Breast epithelium (tissue), 4 donors: ENCODE measurements around the gene AGRN. TPM values are rescaled to one million over a fixed set of nuclear protein-coding genes. Genes with fewer than 3 reads are reported as not detected.
A peak's percentile ranks its signal among the peaks of the same experiment; 100 is the strongest.
"Not testable (repeated sequence)": the region's sequence is repeated elsewhere in the genome, so short reads cannot be mapped to it uniquely, and the experiment has no call there.

Source experiments
- DNase-seq, 2 donors: peaks; one replicate each; pipeline ENCODE4 v3.0.0-alpha.2; 2019; ENCODE audit warnings: low spot score in 2 of 2
- H3K27ac ChIP-seq, 2 donors: fragments of 200-600 bp; sonication (generic) in 1 of 2; one replicate each; pipeline ENCODE4 v1.5.1; 2016 to 2019; ENCODE audit warnings: mild to moderate bottlenecking in 1 of 2
- H3K27me3 ChIP-seq, 2 donors: fragments of 200-600 bp; sonication (generic) in 1 of 2; one replicate each; pipeline versions ENCODE4 v1.5.1 to v1.6.0; 2017 to 2019; ENCODE audit warnings: control low read depth in 1 of 2, mild to moderate bottlenecking in 1 of 2
- H3K36me3 ChIP-seq: fragments of 200-600 bp; one replicate; pipeline ENCODE4 v1.5.1; 2019
- H3K4me1 ChIP-seq, 2 donors: fragments of 200-600 bp; sonication (generic); one replicate each; pipeline ENCODE4 v1.5.1; 2016 to 2019; ENCODE audit warnings: control low read depth in 1 of 2
- H3K4me3 ChIP-seq, 3 donors: fragments of 200-600 bp; sonication (generic); 1 replicate in 2 of 3; 2 replicates in 1 of 3; pipeline ENCODE4 v1.5.1; 2016 to 2019; ENCODE audit warnings: mild to moderate bottlenecking in 3 of 3, moderate library complexity in 2 of 3
- H3K9me3 ChIP-seq, 2 donors: fragments of 200-600 bp; sonication (generic) in 1 of 2; one replicate each; pipeline ENCODE4 v1.5.1; 2016 to 2019; ENCODE audit warnings: control low read depth in 1 of 2
- POLR2A ChIP-seq: fragments of 450-650 bp; IDR thresholded peaks from one replicate; pipeline ENCODE4 v1.6.1; 2016; ENCODE audit warnings: antibody characterized with exemption, mild to moderate bottlenecking, moderate library complexity
- POLR2AphosphoS5 ChIP-seq, 3 donors: sonication (generic); formaldehyde crosslinking; IDR thresholded peaks; one replicate each; pipeline ENCODE4 v1.6.1; 2017; ENCODE audit warnings: antibody characterized with exemption in 3 of 3
- intact Hi-C: fragments of 100-400 bp; cut with DNase I; formaldehyde crosslinking; loops from one replicate; pipeline ENCODE4 v1.15.1; 2023; ENCODE audit warnings: low total_unique reads
- total RNA-seq, 3 donors: library from RNA; depleted of rRNA; stranded (reverse); fragments of >200 nt; gene quantifications; one replicate each; pipeline ENCODE4 v1.1.0, GENCODE V29; 2016
- TF ChIP-seq, protein P1 (sequence below), 3 donors: fragments of 450-650 bp; IDR thresholded peaks; one replicate each; pipeline ENCODE4 v1.5.1; 2016 to 2017; ENCODE audit warnings: antibody characterized with exemption in 3 of 3, mild to moderate bottlenecking in 3 of 3, moderate library complexity in 3 of 3

Gene AGRN
- total RNA-seq, 3 donors from 2014 or later: 9.1 to 37.0 (median 30.5) TPM

DNA sequence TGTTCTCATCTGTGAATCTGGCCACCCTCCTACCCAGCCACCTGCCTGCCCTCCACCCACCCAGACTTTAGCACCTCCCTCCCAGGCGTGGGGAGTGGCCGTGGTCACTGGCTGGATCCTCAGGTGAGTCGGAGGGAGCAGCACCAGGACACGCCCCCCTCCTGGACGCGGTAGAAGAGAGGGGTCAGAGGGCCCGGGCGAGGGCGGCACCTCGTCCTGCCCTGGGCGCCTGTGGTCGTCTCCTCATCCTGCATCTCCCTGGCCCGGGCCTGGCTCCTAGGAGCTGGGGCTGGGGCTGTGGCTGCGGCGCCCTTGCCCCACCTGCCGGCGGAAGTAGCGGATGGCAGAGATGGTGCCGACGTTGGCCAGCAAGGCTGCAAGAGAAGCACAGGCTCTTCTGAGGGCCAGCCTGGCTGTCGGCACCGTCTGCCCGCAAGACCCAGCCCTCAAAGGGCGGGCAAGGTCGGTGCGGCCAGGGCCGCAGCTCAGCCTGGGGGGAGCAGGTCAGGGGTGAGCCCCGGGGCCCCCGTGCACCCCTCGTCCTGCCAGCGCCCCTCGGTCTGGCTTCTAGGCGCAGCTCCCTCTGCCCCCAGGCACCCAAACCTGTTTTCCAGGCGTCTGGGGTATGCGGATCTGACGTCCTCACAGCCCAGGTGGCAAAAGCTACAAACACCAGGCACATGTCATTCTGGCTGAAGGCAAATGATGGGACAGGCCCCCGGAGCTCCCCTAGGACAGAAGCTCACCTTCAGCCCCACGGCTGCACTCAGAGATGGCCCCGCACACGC, 43.8 kb upstream of the AGRN start:
- H3K4me3 ChIP-seq: peak overlapping the region in 2 of 3 donors; percentile 62 to 66
- TF ChIP-seq, protein P1, sequence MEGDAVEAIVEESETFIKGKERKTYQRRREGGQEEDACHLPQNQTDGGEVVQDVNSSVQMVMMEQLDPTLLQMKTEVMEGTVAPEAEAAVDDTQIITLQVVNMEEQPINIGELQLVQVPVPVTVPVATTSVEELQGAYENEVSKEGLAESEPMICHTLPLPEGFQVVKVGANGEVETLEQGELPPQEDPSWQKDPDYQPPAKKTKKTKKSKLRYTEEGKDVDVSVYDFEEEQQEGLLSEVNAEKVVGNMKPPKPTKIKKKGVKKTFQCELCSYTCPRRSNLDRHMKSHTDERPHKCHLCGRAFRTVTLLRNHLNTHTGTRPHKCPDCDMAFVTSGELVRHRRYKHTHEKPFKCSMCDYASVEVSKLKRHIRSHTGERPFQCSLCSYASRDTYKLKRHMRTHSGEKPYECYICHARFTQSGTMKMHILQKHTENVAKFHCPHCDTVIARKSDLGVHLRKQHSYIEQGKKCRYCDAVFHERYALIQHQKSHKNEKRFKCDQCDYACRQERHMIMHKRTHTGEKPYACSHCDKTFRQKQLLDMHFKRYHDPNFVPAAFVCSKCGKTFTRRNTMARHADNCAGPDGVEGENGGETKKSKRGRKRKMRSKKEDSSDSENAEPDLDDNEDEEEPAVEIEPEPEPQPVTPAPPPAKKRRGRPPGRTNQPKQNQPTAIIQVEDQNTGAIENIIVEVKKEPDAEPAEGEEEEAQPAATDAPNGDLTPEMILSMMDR (IDR thresholded peaks at IDR 0.05): peak; percentile 56 to 77 (median 61)
- TF ChIP-seq POLR2A: no peak
- TF ChIP-seq POLR2AphosphoS5 (IDR thresholded peaks at IDR 0.05): peak in 2 of 3 donors; percentile 10 to 56
- no peaks in the 10 kb centered on the region for H3K9me3 ChIP-seq
- intact Hi-C loops: no loop called here
- H3K36me3 ChIP-seq: no peaks in the 10 kb centered on the region
- peaks cover 2 to 14% of the 10 kb centered on the region in 2 donors for H3K27me3 ChIP-seq
- peak overlapping the region; percentile 78 for H3K27ac ChIP-seq
- peaks cover 0 to 6% of the 10 kb centered on the region in 2 donors for H3K4me1 ChIP-seq
- DNase-seq: peak; percentile 77 to 89

DNA sequence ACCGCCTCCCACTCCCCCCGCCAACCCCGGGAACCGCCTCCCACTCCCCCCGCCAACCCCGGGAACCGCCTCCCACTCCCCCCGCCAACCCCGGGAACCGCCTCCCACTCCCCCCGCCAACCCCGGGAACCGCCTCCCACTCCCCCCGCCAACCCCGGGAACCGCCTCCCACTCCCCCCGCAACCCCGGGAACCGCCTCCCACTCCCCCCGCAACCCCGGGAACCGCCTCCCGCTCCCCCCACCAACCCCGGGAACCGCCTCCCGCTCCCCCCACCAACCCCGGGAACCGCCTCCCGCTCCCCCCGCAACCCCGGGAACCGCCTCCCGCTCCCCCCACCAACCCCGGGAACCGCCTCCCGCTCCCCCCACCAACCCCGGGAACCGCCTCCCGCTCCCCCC, 43.1 kb upstream of the AGRN start:
- H3K4me3 ChIP-seq: peak overlapping the region in 1 of 3 donors; percentile 62
- H3K4me1 ChIP-seq, H3K27me3 ChIP-seq, intact Hi-C loops, H3K27ac ChIP-seq, H3K36me3 ChIP-seq, H3K9me3 ChIP-seq: not testable (repeated sequence)
- DNase-seq: peak in 1 of 2 donors; percentile 62

DNA sequence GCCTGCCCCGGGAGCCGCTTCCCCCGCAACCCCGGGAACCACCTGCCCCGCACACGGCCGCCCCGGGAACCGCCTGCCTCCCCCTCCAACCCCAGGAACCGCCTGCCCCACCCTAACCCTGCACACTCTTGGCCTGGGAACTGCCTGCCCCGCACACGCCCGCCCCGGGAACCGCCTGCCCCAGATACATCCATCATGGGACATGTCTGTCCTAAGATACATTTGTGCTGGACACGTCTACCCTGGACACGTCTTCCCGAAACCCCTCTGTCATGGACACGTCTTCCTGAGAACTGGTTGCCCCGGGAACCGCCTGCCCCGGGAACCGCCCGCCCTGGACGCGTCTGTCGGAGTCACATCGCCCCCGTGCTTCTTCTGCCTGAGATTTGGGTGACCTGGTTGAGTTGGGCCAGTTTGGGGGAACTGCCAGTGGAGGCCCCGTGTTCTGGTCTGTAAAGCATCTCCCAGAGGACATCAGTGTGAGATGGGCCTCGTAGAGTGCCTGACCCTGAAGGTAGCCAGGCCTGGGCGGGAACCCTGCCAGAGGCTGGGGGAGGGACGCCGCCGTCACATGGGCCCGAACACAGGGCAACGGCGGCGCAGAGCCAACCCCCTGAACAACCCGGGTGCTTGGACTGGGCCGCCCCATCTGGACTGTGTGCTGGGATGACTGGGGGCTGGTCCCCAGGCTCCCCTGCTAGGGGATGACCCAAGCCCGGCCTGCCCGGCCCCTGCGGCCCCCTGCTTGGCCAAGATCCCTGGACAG, 41.7 kb upstream of the AGRN start:
- Histone ChIP-seq H3K36me3 (no peaks in the 10 kb centered on the region), H3K4me3 (peak overlapping the region in 1 of 3 donors; percentile 33), H3K27ac (no peak overlapping the region), H3K27me3 (peaks cover 0 to 9% of the 10 kb centered on the region in 2 donors), H3K4me1 (peaks cover 0 to 6% of the 10 kb centered on the region in 2 donors), H3K9me3 (no peaks in the 10 kb centered on the region)
- intact Hi-C loops: no loop called here
- TF ChIP-seq POLR2A: no peak
- TF ChIP-seq, protein P1 (IDR thresholded peaks at IDR 0.05): no peak
- TF ChIP-seq POLR2AphosphoS5 (IDR thresholded peaks at IDR 0.05): no peak
- peak in 1 of 2 donors; percentile 56 for DNase-seq

DNA sequence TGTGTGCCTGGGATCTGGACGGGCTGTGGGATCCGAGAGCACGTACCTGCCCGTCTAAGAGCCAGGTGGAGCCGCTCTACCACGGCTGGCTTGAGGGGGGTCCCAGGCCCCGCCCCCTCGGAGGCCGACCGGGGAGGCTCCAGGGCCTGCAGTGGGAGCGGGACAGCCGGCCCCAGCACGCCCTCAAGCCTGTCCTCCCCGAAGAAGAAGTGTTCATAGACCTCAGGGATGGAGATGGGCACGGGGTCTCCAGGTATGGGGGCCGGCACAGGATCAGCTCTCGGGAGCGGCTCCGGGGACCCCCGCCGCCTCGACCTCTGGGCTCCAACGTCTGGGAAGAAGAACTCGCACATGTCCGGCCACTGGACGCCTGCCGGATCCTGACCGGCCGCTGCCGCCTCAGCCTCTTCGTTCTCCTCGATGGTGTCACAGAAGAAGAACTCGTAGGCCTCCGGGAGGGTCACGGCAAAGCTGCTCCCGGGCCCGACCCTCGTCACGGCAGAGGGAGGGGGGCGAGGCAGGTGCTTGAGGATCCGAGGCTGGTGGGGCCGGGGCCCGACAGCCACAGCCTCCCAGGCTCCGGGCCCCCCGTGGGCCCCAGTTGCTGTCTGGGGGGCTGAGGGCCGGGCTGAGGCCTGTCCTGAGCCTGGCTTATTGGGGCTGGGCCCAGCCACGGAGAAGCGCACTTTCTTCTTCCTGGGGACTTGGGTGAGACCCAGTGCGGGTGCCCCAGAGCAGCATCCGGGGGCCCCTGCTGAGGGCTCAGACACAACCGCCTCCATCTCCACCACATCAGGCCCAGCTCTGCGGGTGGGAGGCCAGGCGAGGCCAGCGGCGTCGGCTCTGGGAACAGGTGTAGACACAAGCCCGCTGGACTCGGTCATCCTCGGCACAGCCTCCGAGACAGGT, 40.8 kb upstream of the AGRN start:
- H3K9me3 ChIP-seq: no peaks in the 10 kb centered on the region
- H3K4me1 ChIP-seq: peaks cover 0 to 6% of the 10 kb centered on the region in 2 donors
- H3K27ac ChIP-seq: no peak overlapping the region
- H3K36me3 ChIP-seq: no peaks in the 10 kb centered on the region
- H3K27me3 ChIP-seq: peaks cover 0 to 17% of the 10 kb centered on the region in 2 donors
- DNase-seq: no peak
- no peak overlapping the region for H3K4me3 ChIP-seq
- no peak for TF ChIP-seq POLR2A
- TF ChIP-seq POLR2AphosphoS5 (IDR thresholded peaks at IDR 0.05): no peak
- TF ChIP-seq, protein P1 (IDR thresholded peaks at IDR 0.05): no peak
- intact Hi-C loops: loop anchor here (1.0 kb wide), 1 partner anchor 44 kb away; no protein-coding TSS in a partner anchor

DNA sequence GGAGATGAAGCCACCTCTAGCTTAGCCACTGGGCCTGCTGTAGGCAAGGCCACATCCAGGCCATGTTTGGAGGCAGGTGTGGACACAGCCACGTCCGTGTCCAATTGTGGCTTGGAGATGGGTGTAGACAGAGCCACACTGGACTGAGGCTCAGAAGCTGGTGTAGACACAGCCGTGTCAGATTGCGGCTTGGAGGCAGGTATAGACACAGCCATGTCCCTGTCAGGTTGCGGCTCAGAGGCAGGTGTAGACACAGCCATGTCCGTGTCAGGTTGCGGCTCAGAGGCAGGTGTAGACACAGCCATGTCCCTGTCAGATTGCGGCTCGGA, 40.2 kb upstream of the AGRN start:
- Histone ChIP-seq H3K4me3 (no peak overlapping the region), H3K9me3 (no peaks in the 10 kb centered on the region), H3K27me3 (peaks cover 0 to 18% of the 10 kb centered on the region in 2 donors), H3K27ac (no peak overlapping the region), H3K36me3 (no peaks in the 10 kb centered on the region), H3K4me1 (peaks cover 0 to 6% of the 10 kb centered on the region in 2 donors)
- no peak for DNase-seq
- TF ChIP-seq POLR2A (no peak), POLR2AphosphoS5 (IDR thresholded peaks at IDR 0.05) (no peak)
- TF ChIP-seq, protein P1 (IDR thresholded peaks at IDR 0.05): no peak
- intact Hi-C loops: loop anchor here (1.0 kb wide), 1 partner anchor 44 kb away; no protein-coding TSS in a partner anchor
